HEK293 (cell line): ENCODE results near the gene CAPZA3.

Experiments
- CTCF ChIA-PET: fragments of 350-600 bp; formaldehyde crosslinking; extraction: SDS; loops from one replicate; lab custom pipeline; 2021; ENCODE audit warnings: antibody characterized with exemption; lab: Yijun Ruan, JAX
- POLR2A ChIA-PET: fragments of 300-600 bp; formaldehyde crosslinking; extraction: SDS; loops from one replicate; lab custom pipeline; 2020; ENCODE audit warnings: antibody characterized with exemption, inconsistent platforms; lab: Yijun Ruan, JAX
- H3K27ac ChIP-seq: fragments of 200-500 bp; sonication (Bioruptor generic); 2 replicates; pipeline ENCODE4 v1.5.1; 2014; ENCODE audit warnings: low read depth, low read length, control low read depth, inconsistent platforms; ENCODE audit errors: extremely low read depth
- H3K36me3 ChIP-seq, 2 experiments: fragments of 200-500 bp in 1 of 2; sonication (Bioruptor generic) in 1 of 2; 1 replicate in 1 of 2; 2 replicates in 1 of 2; pipeline ENCODE4 v1.5.1; 2014 to 2017; ENCODE audit warnings: inconsistent platforms in 2 of 2, low read length in 2 of 2; ENCODE audit not compliant: control insufficient read depth in 2 of 2, insufficient read depth in 1 of 2
- H3K4me1 ChIP-seq: fragments of 200-500 bp; sonication (Bioruptor generic); 2 replicates; pipeline ENCODE4 v1.5.1; 2014; ENCODE audit warnings: mild to moderate bottlenecking, low read length, inconsistent platforms; ENCODE audit not compliant: control insufficient read depth, insufficient read depth
- H3K4me3 ChIP-seq: 2 replicates; pipeline ENCODE4 v1.5.1; 2011; ENCODE audit warnings: low read depth, mild to moderate bottlenecking, control low read depth, low read length, moderate library complexity
- H3K9me3 ChIP-seq: fragments of 200-500 bp; sonication (Bioruptor generic); 2 replicates; pipeline ENCODE4 v1.5.1; 2014; ENCODE audit warnings: low read depth, low read length, inconsistent platforms; ENCODE audit not compliant: control insufficient read depth, insufficient read depth
- HOXA7 ChIP-seq: sonication (generic); formaldehyde crosslinking; IDR thresholded peaks from 2 replicates; pipeline ENCODE4 v1.8.1; 2022; ENCODE audit warnings: missing genetic modification reagents, borderline replicate concordance
- HOXD13 ChIP-seq: sonication (generic); formaldehyde crosslinking; IDR thresholded peaks from 2 replicates; pipeline ENCODE4 v1.8.0; 2022; ENCODE audit warnings: missing genetic modification reagents, borderline replicate concordance
- KLF10 ChIP-seq: fragments of 450-650 bp; IDR thresholded peaks from 2 replicates; pipeline ENCODE4 v1.5.1; 2018; ENCODE audit warnings: missing biosample characterization, mild to moderate bottlenecking, missing genetic modification characterization
- SETDB1 ChIP-seq: IDR thresholded peaks from one replicate; pipeline ENCODE4 v1.6.1; 2017; ENCODE audit warnings: mild to moderate bottlenecking, low read length, moderate library complexity, mixed read lengths; ENCODE audit not compliant: insufficient read length
- SP3 ChIP-seq: fragments of 450-650 bp; formaldehyde crosslinking; IDR thresholded peaks from 2 replicates; pipeline ENCODE4 v1.5.1; 2016; ENCODE audit warnings: missing biosample characterization, missing genetic modification characterization
- TCF7L2 ChIP-seq: IDR thresholded peaks from 2 replicates; pipeline ENCODE4 v1.6.1; 2011; ENCODE audit warnings: low read depth, mild to moderate bottlenecking, inconsistent platforms, low read length, moderate library complexity, borderline replicate concordance
- ZBTB17 ChIP-seq: fragments of 450-650 bp; formaldehyde crosslinking; IDR thresholded peaks from 2 replicates; pipeline ENCODE4 v1.5.1; 2016; ENCODE audit warnings: missing biosample characterization, missing genetic modification characterization
- ZBTB20 ChIP-seq: fragments of 450-650 bp; formaldehyde crosslinking; IDR thresholded peaks from 2 replicates; pipeline ENCODE4 v1.5.1; 2016; ENCODE audit warnings: missing biosample characterization, missing genetic modification characterization
- ZNF114 ChIP-seq: fragments of 450-650 bp; formaldehyde crosslinking; IDR thresholded peaks from 2 replicates; pipeline ENCODE4 v1.5.0; 2017; ENCODE audit warnings: missing biosample characterization, missing genetic modification characterization
- ZNF133 ChIP-seq: fragments of 450-650 bp; formaldehyde crosslinking; IDR thresholded peaks from 2 replicates; pipeline ENCODE4 v1.5.1; 2016; ENCODE audit warnings: missing biosample characterization, missing genetic modification characterization
- ZNF138 ChIP-seq: fragments of 450-650 bp; formaldehyde crosslinking; IDR thresholded peaks from 2 replicates; pipeline ENCODE4 v1.5.1; 2016; ENCODE audit warnings: missing biosample characterization, missing genetic modification characterization, borderline replicate concordance
- ZNF16 ChIP-seq: fragments of 450-650 bp; formaldehyde crosslinking; IDR thresholded peaks from 2 replicates; pipeline ENCODE4 v1.5.1; 2016; ENCODE audit warnings: low read depth, missing biosample characterization, missing genetic modification characterization
- ZNF19 ChIP-seq: fragments of 450-650 bp; formaldehyde crosslinking; IDR thresholded peaks from 2 replicates; pipeline ENCODE4; 2016; ENCODE audit warnings: missing biosample characterization, missing genetic modification characterization, low read depth
- ZNF433 ChIP-seq: fragments of 450-650 bp; formaldehyde crosslinking; IDR thresholded peaks from 2 replicates; pipeline ENCODE4 v1.5.1; 2016; ENCODE audit warnings: missing biosample characterization, missing genetic modification characterization, low read depth
- ZNF48 ChIP-seq: fragments of 450-650 bp; formaldehyde crosslinking; IDR thresholded peaks from 2 replicates; pipeline ENCODE4 v1.5.1; 2016; ENCODE audit warnings: missing biosample characterization, missing genetic modification characterization
- ZNF571 ChIP-seq: fragments of 450-650 bp; formaldehyde crosslinking; IDR thresholded peaks from 2 replicates; pipeline ENCODE4 v1.5.0; 2017; ENCODE audit warnings: missing biosample characterization, missing genetic modification characterization
- ZNF76 ChIP-seq: fragments of 450-650 bp; formaldehyde crosslinking; IDR thresholded peaks from 2 replicates; pipeline ENCODE4; 2016; ENCODE audit warnings: low read depth, missing biosample characterization, missing genetic modification characterization, borderline replicate concordance
- ZNF791 ChIP-seq: fragments of 450-650 bp; formaldehyde crosslinking; IDR thresholded peaks from 2 replicates; pipeline ENCODE4 v1.5.1; 2016; ENCODE audit warnings: missing biosample characterization, missing genetic modification characterization
- TF ChIP-seq, protein P1 (sequence below): fragments of 450-650 bp; formaldehyde crosslinking; IDR thresholded peaks from 2 replicates; pipeline ENCODE4 v1.5.1; 2016; ENCODE audit warnings: missing biosample characterization, missing genetic modification characterization
- TF ChIP-seq, protein P2 (sequence below): fragments of 450-650 bp; formaldehyde crosslinking; optimal IDR thresholded peaks from 2 replicates; pipeline ENCODE3; 2016; ENCODE audit warnings: missing biosample characterization, mild to moderate bottlenecking, missing genetic modification characterization
- TF ChIP-seq, protein P3 (sequence below): fragments of 450-650 bp; formaldehyde crosslinking; IDR thresholded peaks from 2 replicates; pipeline ENCODE4 v1.5.1; 2016; ENCODE audit warnings: missing biosample characterization, missing genetic modification characterization

The CAPZA3 gene

DNA sequence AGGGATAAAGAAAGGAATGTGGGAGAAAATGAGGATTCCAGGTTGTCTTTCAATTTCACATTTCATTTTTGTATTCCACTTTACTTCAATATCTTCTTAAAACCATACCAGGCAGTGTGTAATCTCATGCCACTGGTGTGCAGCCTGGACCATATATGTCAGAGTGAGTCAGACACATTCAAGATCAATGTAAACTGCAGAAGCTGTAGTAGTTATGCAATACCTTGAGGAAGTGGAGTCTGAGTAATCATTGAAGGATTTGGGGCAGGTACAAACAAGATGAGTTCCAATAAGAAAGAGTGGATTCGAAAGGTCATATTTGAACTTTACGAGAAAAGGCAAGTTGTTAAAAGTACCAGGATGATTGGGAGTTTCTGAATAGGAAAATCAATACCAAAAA lies 14.2 kb upstream of the CAPZA3 start:
- no peak for TF ChIP-seq ZNF133 (tag by site-specific recombination)
- no peak for TF ChIP-seq HOXD13
- ChIA-PET CTCF (no interaction called here), POLR2A (no interaction called here)
- H3K36me3 ChIP-seq, result no peaks in the 10 kb centered on the region
- H3K27ac ChIP-seq, result no peak overlapping the region
- no peaks in the 10 kb centered on the region for H3K4me1 ChIP-seq
- H3K9me3 ChIP-seq, result no peaks in the 10 kb centered on the region
- H3K4me3 ChIP-seq, result no peak overlapping the region

DNA sequence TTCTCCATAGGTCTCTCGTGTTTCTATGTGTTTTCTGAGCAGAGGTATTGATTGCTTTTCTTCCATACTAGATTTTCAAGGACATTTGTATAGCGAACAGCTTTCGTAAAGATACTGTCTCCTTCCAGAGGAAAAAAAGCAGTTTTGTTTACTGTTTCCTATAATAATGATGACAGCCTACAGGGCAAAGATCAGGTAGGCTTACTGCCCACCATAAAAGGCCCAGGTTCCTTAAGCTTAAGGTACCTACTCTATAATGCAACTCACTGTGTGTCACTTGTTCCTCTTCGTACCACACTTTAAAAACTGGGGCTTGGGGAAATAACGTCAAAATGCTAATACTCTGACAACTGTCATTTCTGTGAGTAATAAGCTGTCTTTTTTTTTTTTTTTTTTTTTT lies 6.8 kb upstream of the CAPZA3 start:
- no peak overlapping the region for H3K4me3 ChIP-seq
- ChIA-PET POLR2A (no interaction called here), CTCF (interaction anchor here (0.7 kb wide), 1 partner anchor 1186 kb away, joined by 5 read pairs; no protein-coding TSS in a partner anchor)
- no peaks in the 10 kb centered on the region for H3K9me3 ChIP-seq
- TF ChIP-seq ZNF791 (tag by site-specific recombination), result no peak
- no peak for TF ChIP-seq SP3
- no peak for TF ChIP-seq ZBTB20
- no peak for TF ChIP-seq ZNF19
- no peak for TF ChIP-seq KLF10 (tag by site-specific recombination)
- H3K4me1 ChIP-seq, result no peaks in the 10 kb centered on the region
- no peak overlapping the region for H3K27ac ChIP-seq
- H3K36me3 ChIP-seq, result no peaks in the 10 kb centered on the region

DNA sequence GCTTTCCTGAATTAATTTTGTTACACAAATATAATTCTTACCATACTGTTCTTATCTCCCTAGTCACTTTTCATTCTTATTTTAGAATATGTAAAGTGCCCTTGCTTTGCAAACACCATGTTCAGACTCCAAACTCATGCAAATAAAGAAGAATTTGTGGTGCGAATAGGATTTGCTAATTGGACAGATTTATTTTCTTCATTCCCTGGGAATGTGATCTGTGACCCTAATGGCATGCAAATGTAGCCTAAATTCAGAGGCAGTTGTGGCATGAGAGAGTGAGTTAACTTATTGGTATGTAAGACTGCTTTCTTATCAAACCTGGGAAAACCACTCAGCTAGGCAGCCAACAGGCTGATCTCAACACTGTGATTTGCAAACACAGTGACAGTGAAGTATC lies 10.0 kb downstream of the CAPZA3 start:
- ChIA-PET POLR2A (no interaction called here), CTCF (no interaction called here)
- no peak overlapping the region for H3K27ac ChIP-seq
- H3K4me1 ChIP-seq, result no peaks in the 10 kb centered on the region
- H3K36me3 ChIP-seq, result no peaks in the 10 kb centered on the region
- no peak overlapping the region for H3K4me3 ChIP-seq
- no peaks in the 10 kb centered on the region for H3K9me3 ChIP-seq
- TF ChIP-seq, protein P1, sequence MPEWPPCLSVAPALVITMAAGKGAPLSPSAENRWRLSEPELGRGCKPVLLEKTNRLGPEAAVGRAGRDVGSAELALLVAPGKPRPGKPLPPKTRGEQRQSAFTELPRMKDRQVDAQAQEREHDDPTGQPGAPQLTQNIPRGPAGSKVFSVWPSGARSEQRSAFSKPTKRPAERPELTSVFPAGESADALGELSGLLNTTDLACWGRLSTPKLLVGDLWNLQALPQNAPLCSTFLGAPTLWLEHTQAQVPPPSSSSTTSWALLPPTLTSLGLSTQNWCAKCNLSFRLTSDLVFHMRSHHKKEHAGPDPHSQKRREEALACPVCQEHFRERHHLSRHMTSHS, result no peak
- TF ChIP-seq TCF7L2 (no peak), ZNF76 (tag by site-specific recombination) (no peak), ZNF48 (tag by site-specific recombination) (no peak), ZNF571 (tag by site-specific recombination) (no peak), SETDB1 (no peak), ZBTB17 (tag by site-specific recombination) (no peak), ZNF138 (tag by site-specific recombination) (no peak), ZNF433 (tag by site-specific recombination) (no peak), HOXA7 (no peak), ZNF114 (no peak), ZNF16 (tag by site-specific recombination) (no peak)
- TF ChIP-seq, protein P2, sequence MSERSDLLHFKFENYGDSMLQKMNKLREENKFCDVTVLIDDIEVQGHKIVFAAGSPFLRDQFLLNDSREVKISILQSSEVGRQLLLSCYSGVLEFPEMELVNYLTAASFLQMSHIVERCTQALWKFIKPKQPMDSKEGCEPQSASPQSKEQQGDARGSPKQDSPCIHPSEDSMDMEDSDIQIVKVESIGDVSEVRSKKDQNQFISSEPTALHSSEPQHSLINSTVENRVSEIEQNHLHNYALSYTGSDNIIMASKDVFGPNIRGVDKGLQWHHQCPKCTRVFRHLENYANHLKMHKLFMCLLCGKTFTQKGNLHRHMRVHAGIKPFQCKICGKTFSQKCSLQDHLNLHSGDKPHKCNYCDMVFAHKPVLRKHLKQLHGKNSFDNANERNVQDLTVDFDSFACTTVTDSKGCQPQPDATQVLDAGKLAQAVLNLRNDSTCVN (tag by site-specific recombination), result no peak

DNA sequence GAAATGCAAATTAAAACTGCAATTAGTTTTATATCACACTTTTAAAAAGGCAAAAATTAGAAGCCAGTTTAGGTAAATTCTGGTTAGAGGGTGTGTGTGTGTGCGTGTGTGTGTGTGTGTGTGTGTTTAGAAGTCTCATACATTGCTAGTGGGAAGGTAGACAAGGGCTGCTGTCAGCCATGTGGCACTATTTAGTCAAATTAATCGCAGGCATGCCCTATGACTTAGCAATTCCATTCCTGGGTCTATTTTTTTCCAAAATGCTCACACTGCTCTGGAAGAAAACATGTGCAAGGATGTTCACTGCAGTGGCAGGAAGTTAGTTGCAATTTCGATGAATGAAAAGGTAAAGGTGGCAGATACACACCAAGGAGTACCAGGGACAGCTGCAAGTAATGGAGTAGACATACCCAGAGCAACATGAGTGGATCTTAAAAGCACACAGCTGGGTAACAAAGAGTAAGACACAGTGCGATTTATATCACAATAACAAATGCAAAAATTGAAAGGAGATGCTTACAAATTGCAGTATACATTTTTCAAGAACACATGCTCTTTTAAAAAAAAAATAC lies 11.6 kb downstream of the CAPZA3 start:
- ChIA-PET CTCF (interaction anchor here (0.7 to 1.0 kb wide), 2 partner anchors 429 to 1053 kb away, joined by 3 to 4 read pairs; no protein-coding TSS in a partner anchor), POLR2A (no interaction called here)
- H3K4me1 ChIP-seq, result no peaks in the 10 kb centered on the region
- H3K4me3 ChIP-seq, result no peak overlapping the region
- H3K36me3 ChIP-seq, result no peaks in the 10 kb centered on the region
- TF ChIP-seq, protein P3, sequence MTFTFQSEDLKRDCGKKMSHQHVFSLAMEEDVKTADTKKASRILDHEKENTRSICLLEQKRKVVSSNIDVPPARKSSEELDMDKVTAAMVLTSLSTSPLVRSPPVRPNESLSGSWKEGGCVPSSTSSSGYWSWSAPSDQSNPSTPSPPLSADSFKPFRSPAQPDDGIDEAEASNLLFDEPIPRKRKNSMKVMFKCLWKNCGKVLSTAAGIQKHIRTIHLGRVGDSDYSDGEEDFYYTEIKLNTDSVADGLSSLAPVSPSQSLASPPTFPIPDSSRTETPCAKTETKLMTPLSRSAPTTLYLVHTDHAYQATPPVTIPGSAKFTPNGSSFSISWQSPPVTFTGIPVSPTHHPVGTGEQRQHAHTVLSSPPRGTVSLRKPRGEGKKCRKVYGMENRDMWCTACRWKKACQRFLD (tag by site-specific recombination), result no peak
- H3K27ac ChIP-seq, result no peak overlapping the region
- H3K9me3 ChIP-seq, result no peaks in the 10 kb centered on the region
